GM23338 (cell line): ENCODE data around the gene LGR5. TPM values are rescaled to one million over a fixed set of nuclear protein-coding genes. Genes with fewer than 3 reads are reported as not detected.

Source experiments
- ATAC-seq: fragments of 200-7000 bp; cut with Tn5 transposase; 3 replicates; pipeline ENCODE4 v1.9.1; 2020
- DNase-seq: peaks from one replicate; pipeline ENCODE4 v3.0.0-alpha.2; 2015; ENCODE audit warnings: low spot score
- H2AFZ ChIP-seq: fragments of 200-600 bp; sonication (generic); 2 replicates; pipeline ENCODE4 v1.8.0; 2016; ENCODE audit warnings: antibody characterized with exemption, mild to moderate bottlenecking, moderate library complexity
- H3F3A ChIP-seq: fragments of 200-600 bp; sonication (generic); replicated peaks from 2 replicates; pipeline ENCODE4 v1.8.0; 2017; ENCODE audit warnings: antibody characterized with exemption, mixed run types, low read depth
- H3K27ac ChIP-seq: fragments of 200-600 bp; sonication (generic); 2 replicates; pipeline ENCODE4 v1.6.1; 2016; ENCODE audit warnings: low read depth
- H3K27me3 ChIP-seq: fragments of 200-600 bp; sonication (generic); 2 replicates; pipeline ENCODE4 v1.8.0; 2016; ENCODE audit warnings: mild to moderate bottlenecking, mixed run types, moderate library complexity; ENCODE audit not compliant: insufficient read depth
- H3K36me3 ChIP-seq: fragments of 200-600 bp; sonication (generic); 2 replicates; pipeline ENCODE4 v1.8.0; 2016; ENCODE audit warnings: mild to moderate bottlenecking; ENCODE audit not compliant: insufficient read depth
- H3K4me1 ChIP-seq: fragments of 200-600 bp; sonication (generic); 2 replicates; pipeline ENCODE4 v1.8.0; 2016; ENCODE audit warnings: mild to moderate bottlenecking, moderate library complexity; ENCODE audit not compliant: insufficient read depth
- H3K4me2 ChIP-seq: fragments of 200-600 bp; sonication (generic); 2 replicates; pipeline ENCODE4 v1.7.1; 2017; ENCODE audit warnings: mixed run types
- H3K4me3 ChIP-seq: fragments of 200-600 bp; sonication (generic); 2 replicates; pipeline ENCODE4 v1.6.1; 2016; ENCODE audit warnings: mixed run types
- H3K79me2 ChIP-seq: fragments of 200-600 bp; sonication (generic); replicated peaks from 2 replicates; pipeline ENCODE4 v1.8.0; 2017; ENCODE audit warnings: mild to moderate bottlenecking; ENCODE audit not compliant: insufficient read depth
- H3K9me2 ChIP-seq: fragments of 200-600 bp; sonication (generic); 2 replicates; pipeline ENCODE4 v1.8.0; 2017; ENCODE audit not compliant: insufficient read depth
- H4K20me1 ChIP-seq: fragments of 200-600 bp; sonication (generic); replicated peaks from 2 replicates; pipeline ENCODE4 v1.8.0; 2017; ENCODE audit warnings: mild to moderate bottlenecking; ENCODE audit not compliant: insufficient read depth
- H3K27ac Mint-ChIP-seq: 2 replicates; pipeline ENCODE4 v1.8.0; 2020; ENCODE audit warnings: inconsistent platforms, mild to moderate bottlenecking, moderate library complexity, mixed read lengths
- H3K27me3 Mint-ChIP-seq: 3 replicates; pipeline ENCODE4 v1.8.0; 2022; ENCODE audit warnings: low read depth, mild to moderate bottlenecking, moderate library complexity, mixed read lengths, inconsistent platforms; ENCODE audit not compliant: insufficient read depth, poor library complexity
- H3K36me3 Mint-ChIP-seq: 3 replicates; pipeline ENCODE4 v1.8.0; 2021; ENCODE audit warnings: low read depth, mild to moderate bottlenecking, inconsistent platforms, moderate library complexity, mixed read lengths
- H3K4me1 Mint-ChIP-seq: 3 replicates; pipeline ENCODE4 v1.8.0; 2020; ENCODE audit warnings: mild to moderate bottlenecking, inconsistent platforms, mixed read lengths
- H3K4me3 Mint-ChIP-seq: 3 replicates; pipeline ENCODE4 v1.8.0; 2021; ENCODE audit warnings: moderate library complexity, mild to moderate bottlenecking, inconsistent platforms, mixed read lengths
- H3K9me3 Mint-ChIP-seq: 3 replicates; pipeline ENCODE4 v1.8.0; 2020; ENCODE audit warnings: moderate library complexity, mild to moderate bottlenecking, inconsistent platforms, mixed read lengths
- EZH2 ChIP-seq: fragments of 200-600 bp; sonication (generic); IDR thresholded peaks from one replicate; pipeline ENCODE4 v1.8.0; 2017; ENCODE audit warnings: antibody characterized with exemption, mild to moderate bottlenecking, low read depth; ENCODE audit not compliant: unreplicated experiment
- EZH2phosphoT487 ChIP-seq: fragments of 200-600 bp; sonication (generic); IDR thresholded peaks from one replicate; pipeline ENCODE4 v1.8.1; 2018; ENCODE audit warnings: antibody characterized with exemption; ENCODE audit not compliant: unreplicated experiment
- JUNB ChIP-seq: IDR thresholded peaks from one replicate; pipeline ENCODE4 v1.6.1; 2016; ENCODE audit warnings: antibody characterized with exemption; ENCODE audit not compliant: unreplicated experiment
- NANOG ChIP-seq: IDR thresholded peaks from 2 replicates; pipeline ENCODE4 v1.6.1; 2016; ENCODE audit warnings: antibody characterized with exemption, borderline replicate concordance
- POLR2AphosphoS5 ChIP-seq: IDR thresholded peaks from 2 replicates; pipeline ENCODE4 v1.6.1; 2016; ENCODE audit warnings: antibody characterized with exemption, low read depth
- STAT1 ChIP-seq: IDR thresholded peaks from one replicate; pipeline ENCODE4 v1.6.1; 2016; ENCODE audit warnings: antibody characterized with exemption; ENCODE audit not compliant: unreplicated experiment
- ZNF114 ChIP-seq: fragments of 250-450 bp; sonication (Bioruptor Pico); IDR thresholded peaks from 2 replicates; pipeline ENCODE4 v1.5.0; 2020; ENCODE audit warnings: mild to moderate bottlenecking, moderate library complexity
- polyA plus RNA-seq: library from polyadenylated mRNA; unstranded; fragments of >200 nt; fragmentation: Nextera tagmentation; extraction: Ambion mirVana; gene quantifications from 2 replicates; pipeline ENCODE4 v1.2.1, GENCODE V29; 2016
- total RNA-seq: library from RNA; depleted of rRNA; stranded (reverse); fragments of >200 nt; shearing (Covaris generic); gene quantifications from 2 replicates; pipeline ENCODE4 v1.2.3, GENCODE V29; 2014
- TF ChIP-seq, protein P1 (sequence below): fragments of 250-450 bp; sonication (Bioruptor Pico); IDR thresholded peaks from 2 replicates; pipeline ENCODE4 v1.5.0; 2020; ENCODE audit warnings: mild to moderate bottlenecking, moderate library complexity
- TF ChIP-seq, protein P2 (sequence below): IDR thresholded peaks from 2 replicates; pipeline ENCODE4 v1.6.1; 2016; ENCODE audit warnings: antibody characterized with exemption

The LGR5 gene
- total and polyA plus RNA-seq, 2 experiments from 2014 or later: 0.17 to 0.26 TPM

DNA sequence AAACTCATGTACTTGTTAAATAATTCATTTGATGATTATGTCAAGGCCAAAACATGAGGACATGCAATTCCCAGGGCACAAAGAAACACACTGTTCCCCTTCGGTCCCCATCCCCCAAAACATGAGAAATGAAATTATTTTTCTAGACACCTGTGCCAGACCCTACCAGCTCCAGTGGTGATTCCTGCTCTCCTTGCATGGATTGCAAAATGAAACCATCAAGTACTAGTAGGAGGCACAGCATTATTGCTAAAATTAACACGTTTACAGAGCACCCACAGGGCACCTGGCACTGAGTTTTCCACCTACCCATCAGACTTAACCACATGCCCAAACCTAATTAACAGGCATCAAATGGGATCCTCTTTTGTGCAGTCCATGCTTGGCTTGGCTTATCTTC, 147.4 kb downstream of the LGR5 start:
- Histone ChIP-seq H3K9me2 (peaks cover 20% of the 10 kb centered on the region; the same call in 1 of the 2 replicates), H3K36me3 (no peaks in the 10 kb centered on the region), H3K4me2 (no peak overlapping the region), H3K4me1 (no peaks in the 10 kb centered on the region), H3K4me3 (no peak overlapping the region), H3F3A (no peaks in the 10 kb centered on the region), H3K27ac (no peak overlapping the region), H3K27me3 (no peaks in the 10 kb centered on the region), H3K79me2 (no peaks in the 10 kb centered on the region), H2AFZ (no peak overlapping the region), H4K20me1 (no peaks in the 10 kb centered on the region)
- H3K36me3 Mint-ChIP-seq: no peaks in the 10 kb centered on the region
- TF ChIP-seq, protein P1, sequence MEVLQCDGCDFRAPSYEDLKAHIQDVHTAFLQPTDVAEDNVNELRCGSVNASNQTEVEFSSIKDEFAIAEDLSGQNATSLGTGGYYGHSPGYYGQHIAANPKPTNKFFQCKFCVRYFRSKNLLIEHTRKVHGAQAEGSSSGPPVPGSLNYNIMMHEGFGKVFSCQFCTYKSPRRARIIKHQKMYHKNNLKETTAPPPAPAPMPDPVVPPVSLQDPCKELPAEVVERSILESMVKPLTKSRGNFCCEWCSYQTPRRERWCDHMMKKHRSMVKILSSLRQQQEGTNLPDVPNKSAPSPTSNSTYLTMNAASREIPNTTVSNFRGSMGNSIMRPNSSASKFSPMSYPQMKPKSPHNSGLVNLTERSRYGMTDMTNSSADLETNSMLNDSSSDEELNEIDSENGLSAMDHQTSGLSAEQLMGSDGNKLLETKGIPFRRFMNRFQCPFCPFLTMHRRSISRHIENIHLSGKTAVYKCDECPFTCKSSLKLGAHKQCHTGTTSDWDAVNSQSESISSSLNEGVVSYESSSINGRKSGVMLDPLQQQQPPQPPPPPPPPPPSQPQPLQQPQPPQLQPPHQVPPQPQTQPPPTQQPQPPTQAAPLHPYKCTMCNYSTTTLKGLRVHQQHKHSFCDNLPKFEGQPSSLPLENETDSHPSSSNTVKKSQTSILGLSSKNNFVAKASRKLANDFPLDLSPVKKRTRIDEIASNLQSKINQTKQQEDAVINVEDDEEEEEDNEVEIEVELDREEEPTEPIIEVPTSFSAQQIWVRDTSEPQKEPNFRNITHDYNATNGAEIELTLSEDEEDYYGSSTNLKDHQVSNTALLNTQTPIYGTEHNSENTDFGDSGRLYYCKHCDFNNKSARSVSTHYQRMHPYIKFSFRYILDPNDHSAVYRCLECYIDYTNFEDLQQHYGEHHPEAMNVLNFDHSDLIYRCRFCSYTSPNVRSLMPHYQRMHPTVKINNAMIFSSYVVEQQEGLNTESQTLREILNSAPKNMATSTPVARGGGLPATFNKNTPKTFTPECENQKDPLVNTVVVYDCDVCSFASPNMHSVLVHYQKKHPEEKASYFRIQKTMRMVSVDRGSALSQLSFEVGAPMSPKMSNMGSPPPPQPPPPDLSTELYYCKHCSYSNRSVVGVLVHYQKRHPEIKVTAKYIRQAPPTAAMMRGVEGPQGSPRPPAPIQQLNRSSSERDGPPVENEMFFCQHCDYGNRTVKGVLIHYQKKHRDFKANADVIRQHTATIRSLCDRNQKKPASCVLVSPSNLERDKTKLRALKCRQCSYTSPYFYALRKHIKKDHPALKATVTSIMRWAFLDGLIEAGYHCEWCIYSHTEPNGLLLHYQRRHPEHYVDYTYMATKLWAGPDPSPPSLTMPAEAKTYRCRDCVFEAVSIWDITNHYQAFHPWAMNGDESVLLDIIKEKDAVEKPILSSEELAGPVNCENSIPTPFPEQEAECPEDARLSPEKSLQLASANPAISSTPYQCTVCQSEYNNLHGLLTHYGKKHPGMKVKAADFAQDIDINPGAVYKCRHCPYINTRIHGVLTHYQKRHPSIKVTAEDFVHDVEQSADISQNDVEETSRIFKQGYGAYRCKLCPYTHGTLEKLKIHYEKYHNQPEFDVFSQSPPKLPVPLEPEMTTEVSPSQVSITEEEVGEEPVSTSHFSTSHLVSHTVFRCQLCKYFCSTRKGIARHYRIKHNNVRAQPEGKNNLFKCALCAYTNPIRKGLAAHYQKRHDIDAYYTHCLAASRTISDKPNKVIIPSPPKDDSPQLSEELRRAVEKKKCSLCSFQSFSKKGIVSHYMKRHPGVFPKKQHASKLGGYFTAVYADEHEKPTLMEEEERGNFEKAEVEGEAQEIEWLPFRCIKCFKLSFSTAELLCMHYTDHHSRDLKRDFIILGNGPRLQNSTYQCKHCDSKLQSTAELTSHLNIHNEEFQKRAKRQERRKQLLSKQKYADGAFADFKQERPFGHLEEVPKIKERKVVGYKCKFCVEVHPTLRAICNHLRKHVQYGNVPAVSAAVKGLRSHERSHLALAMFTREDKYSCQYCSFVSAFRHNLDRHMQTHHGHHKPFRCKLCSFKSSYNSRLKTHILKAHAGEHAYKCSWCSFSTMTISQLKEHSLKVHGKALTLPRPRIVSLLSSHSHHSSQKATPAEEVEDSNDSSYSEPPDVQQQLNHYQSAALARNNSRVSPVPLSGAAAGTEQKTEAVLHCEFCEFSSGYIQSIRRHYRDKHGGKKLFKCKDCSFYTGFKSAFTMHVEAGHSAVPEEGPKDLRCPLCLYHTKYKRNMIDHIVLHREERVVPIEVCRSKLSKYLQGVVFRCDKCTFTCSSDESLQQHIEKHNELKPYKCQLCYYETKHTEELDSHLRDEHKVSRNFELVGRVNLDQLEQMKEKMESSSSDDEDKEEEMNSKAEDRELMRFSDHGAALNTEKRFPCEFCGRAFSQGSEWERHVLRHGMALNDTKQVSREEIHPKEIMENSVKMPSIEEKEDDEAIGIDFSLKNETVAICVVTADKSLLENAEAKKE (CRISPR knock-in tag): no peak
- ATAC-seq (no peak), DNase-seq (no peak)
- H3K9me3 Mint-ChIP-seq: peaks cover 6% of the 10 kb centered on the region; the same call in 1 of the 3 replicates
- peaks cover 7% of the 10 kb centered on the region for H3K4me1 Mint-ChIP-seq
- no peak overlapping the region for H3K27ac Mint-ChIP-seq
- H3K4me3 Mint-ChIP-seq: no peak overlapping the region
- no peaks in the 10 kb centered on the region for H3K27me3 Mint-ChIP-seq

DNA sequence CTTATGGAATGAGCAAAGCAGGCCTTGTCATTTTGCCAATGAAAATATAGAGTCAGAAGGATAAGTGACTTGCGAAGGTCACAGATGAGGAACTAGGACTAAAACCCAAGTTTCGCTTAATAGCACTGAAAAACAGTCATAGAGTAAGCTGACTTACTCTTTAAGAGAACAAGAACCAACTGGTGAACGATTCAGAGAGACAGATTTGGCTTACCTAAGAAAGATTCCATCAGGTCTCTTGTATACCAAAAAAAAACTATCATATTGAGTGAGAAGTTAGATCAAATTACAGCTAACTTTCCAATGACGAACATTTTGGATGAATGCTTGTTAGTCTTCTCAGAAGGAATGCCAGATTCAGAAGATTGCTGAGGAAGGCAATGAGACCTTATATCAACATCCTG, 149.9 kb downstream of the LGR5 start:
- no peak overlapping the region for H3K27ac Mint-ChIP-seq
- Histone ChIP-seq H3F3A (no peaks in the 10 kb centered on the region), H3K27ac (no peak overlapping the region), H3K36me3 (no peaks in the 10 kb centered on the region), H2AFZ (no peak overlapping the region), H3K4me2 (no peak overlapping the region), H3K4me1 (no peaks in the 10 kb centered on the region), H3K4me3 (no peak overlapping the region), H3K27me3 (no peaks in the 10 kb centered on the region), H3K79me2 (no peaks in the 10 kb centered on the region), H3K9me2 (0 out of 2 replicates have a peak, but pooled peaks cover 15% of the 10 kb centered on the region), H4K20me1 (no peaks in the 10 kb centered on the region)
- no peaks in the 10 kb centered on the region for H3K36me3 Mint-ChIP-seq
- peaks cover 6% of the 10 kb centered on the region; the same call in 1 of the 3 replicates for H3K9me3 Mint-ChIP-seq
- H3K4me3 Mint-ChIP-seq: no peak overlapping the region
- peaks cover 7% of the 10 kb centered on the region for H3K4me1 Mint-ChIP-seq
- ATAC-seq: no peak
- no peaks in the 10 kb centered on the region for H3K27me3 Mint-ChIP-seq
- DNase-seq: no peak
- TF ChIP-seq STAT1 (no peak), EZH2 (no peak), JUNB (no peak), NANOG (no peak), ZNF114 (CRISPR knock-in tag) (no peak), EZH2phosphoT487 (no peak), POLR2AphosphoS5 (no peak)
- TF ChIP-seq, protein P2, sequence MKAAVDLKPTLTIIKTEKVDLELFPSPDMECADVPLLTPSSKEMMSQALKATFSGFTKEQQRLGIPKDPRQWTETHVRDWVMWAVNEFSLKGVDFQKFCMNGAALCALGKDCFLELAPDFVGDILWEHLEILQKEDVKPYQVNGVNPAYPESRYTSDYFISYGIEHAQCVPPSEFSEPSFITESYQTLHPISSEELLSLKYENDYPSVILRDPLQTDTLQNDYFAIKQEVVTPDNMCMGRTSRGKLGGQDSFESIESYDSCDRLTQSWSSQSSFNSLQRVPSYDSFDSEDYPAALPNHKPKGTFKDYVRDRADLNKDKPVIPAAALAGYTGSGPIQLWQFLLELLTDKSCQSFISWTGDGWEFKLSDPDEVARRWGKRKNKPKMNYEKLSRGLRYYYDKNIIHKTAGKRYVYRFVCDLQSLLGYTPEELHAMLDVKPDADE: no peak
